ENCODE data around the gene S100PBP.

Gene S100PBP

GRCh38 chr1:32830092-32830852 is 12.8 kb downstream of the S100PBP start:
- DNase-seq: no peak

GRCh38 chr1:32831878-32832277 is 14.4 kb downstream of the S100PBP start:
- no peak for DNase-seq

- no peak for DNase-seq
Measured at GRCh38 chr1:32848354-32849063, 31.1 kb downstream of the S100PBP start.

- no peak for DNase-seq
Measured at GRCh38 chr1:32855861-32856617, 38.6 kb downstream of the S100PBP start.

DNA sequence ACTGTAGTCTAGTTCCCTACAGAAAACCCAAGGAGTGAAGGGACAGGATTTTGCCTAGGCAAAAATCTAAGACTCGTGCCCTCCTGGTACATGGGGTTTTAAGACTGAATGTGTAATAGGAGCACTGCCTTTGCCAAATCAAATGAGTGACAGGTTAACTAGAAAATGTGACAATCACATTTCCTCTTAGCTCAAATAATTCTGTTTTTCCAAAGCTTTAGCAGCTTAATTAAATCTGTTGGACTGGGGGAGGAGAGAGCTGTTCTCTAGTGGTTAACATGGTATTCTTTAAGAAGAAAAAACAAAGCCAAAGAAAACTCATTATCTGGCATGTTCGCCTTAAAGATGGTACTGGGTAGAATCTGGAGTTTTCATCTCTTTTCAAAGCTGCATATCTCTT is 40.7 kb downstream of the S100PBP start:
- DNase-seq: no peak

- no peak for DNase-seq
Measured at GRCh38 chr1:32858791-32859190, 41.3 kb downstream of the S100PBP start.

DNA sequence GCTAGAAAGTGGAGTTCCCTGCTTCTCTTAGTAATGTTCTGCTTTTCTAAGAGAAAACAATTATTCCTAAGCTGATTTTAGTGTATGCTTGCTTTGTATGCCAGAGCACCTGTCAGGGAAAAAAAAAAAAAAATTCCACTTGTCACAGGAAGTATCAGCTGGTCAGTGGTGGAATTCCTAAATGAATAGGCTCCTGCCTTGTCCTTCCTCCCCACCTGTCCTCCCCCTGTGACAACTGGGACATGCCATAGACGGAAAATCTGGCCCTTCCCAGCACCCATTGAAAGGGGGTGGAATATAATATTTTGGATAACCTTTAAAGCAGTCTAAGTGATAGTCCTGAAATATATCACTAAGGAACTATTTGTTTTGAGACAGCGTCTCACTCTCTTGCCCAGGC is 42.5 kb downstream of the S100PBP start:
- no peak for DNase-seq

- no peak for DNase-seq
Measured at GRCh38 chr1:32860566-32860965, 43.1 kb downstream of the S100PBP start.

DNA sequence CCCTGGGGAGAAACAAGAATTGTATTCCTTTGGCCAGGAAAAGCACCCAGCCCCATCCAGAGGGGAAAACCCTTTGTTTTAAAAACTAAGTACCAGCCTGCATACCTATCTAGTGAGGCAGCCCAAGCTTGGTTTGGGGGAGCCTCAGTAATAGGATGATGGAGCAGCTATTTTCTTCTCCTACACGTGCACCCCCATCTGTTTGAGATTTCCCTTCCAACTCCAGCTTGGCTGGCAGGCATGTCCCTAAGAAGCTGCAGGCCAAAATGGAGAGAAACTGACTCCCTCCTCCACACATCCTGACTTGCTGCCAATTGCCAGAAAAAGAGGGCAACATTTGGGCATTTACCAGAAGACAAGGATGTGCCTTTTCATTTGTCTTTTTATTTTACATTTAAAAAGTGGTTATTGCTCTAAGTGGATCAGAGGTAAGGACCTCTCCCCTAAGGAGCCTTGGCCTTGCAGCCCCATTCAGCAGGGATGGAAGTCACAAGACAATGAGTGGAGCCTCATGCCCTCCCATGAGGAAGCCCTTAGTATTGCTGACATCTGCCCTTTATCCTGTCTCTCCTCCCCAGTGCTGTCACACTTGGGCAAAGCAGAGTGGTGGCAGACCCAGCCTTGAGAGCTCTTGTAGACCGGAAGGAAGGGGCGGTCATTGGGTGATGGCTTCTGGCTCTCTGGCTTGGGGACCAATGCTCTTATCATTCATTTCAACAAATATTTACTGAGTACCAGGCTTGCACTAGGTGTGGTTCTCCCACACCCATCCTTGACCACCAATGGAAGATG is 44.6 kb downstream of the S100PBP start:
- no peak for DNase-seq

GRCh38 chr1:32863218-32863880 is 45.9 kb downstream of the S100PBP start:
- DNase-seq: no peak

DNA sequence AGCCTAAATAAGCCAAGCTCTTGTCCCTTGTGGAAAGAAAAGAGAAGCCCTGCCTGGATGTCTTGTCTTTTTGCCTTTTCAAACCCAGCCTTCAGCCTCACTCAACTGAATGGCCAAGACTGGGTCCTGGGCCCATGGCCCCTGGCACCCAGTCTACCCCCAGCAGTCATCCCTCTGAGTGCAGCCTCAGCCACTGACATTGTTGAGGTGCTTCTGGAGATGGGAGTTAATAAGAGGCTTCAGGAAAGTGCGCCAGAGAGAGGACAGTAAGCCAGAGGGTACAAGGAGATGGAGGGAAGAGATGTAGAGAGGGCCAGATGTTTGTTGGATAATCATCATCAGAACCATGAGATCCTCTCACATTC is 46.4 kb downstream of the S100PBP start:
- DNase-seq: no peak

- no peak for DNase-seq
Measured at GRCh38 chr1:32864375-32865019, 47.0 kb downstream of the S100PBP start.

- no peak for DNase-seq
Measured at GRCh38 chr1:32865639-32866405, 48.4 kb downstream of the S100PBP start.

DNA sequence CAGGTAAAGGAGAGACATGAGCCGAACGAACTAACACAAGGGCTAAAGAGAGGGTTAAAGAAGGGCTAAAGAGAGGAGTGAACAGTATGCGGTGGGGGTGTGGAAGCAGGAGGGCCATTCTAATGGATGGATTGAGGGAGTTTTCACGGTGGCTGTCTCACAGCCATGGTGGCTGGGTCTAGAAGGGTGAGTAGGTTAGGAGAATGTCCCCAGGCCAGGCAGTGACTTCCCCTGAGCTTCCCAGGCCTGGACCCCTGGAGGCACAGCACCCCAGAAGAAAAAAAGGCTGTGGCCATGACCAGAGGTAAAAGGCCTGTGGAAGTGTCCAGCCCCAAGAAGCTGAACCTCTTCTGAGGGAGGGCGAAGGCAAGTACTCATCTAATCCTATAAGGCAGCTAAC is 49.7 kb downstream of the S100PBP start:
- DNase-seq: no peak

DNA sequence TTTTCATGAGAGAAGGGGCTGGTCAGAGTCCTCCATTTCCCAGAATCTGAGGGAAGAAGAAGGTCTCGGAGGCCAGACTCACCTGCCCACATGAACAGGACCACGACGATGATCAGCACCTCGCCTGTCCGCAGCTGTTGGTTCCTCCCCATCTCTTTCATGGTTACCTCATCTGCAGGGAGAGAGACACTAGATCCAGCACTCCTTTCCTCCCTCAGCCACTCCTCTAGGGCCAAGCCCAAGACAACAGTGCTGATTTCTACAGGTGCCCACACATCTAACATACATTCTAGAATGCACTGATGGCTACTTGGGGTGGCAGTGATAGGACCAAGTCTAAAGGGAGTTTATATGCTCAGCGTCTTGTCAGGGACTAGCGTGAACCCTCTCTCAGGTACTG is 50.2 kb downstream of the S100PBP start:
- DNase-seq: no peak

DNA sequence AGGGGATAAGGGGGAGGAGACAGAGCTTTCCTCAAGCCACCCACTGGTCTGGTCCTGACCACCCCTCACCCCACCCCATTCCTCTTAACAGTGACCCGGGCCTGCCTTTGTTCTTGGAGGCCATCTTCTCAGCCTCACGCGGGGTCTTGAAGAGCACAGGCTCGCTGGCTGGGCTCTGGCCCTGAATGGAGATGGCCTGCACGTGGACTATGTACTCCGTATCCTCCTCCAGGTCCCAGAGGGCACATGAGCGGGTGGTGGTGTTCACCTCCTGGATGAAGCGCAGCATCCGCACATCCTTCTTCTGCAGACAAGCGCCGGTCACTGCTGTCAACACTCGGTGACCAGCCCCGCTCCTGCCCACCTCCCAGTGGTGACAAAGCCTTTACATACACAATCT is 50.6 kb downstream of the S100PBP start:
- no peak for DNase-seq

DNA sequence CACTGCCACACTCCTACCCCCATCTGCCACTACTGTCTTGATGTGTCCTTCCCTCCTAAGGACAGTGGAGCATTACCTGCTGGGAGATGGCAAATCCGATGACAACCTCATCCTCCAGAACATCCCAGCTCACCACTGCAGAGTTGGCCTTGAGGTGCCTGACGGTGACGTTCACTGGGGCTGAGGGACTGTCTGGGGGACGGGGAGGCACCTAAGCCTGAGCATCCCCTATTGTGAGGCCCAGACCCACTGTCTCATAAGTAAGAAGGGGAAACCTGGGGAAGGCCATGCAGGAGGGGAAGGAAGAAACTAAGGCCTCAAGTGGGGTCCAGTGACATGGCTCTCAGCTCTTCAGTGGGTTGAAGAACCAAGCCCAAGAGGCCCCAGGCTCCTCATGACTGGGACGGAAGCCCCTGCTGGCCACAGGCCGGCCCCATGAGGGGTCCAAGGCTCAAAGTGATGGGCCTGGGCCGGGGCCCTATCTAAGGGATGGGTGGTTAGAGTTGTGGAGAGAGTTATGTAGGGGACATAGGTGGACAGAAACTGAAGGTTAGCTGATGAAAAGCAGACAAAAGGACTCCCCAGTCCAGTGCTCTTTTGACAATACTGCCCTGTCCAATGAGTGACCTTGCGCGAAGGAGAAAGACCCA is 51.5 kb downstream of the S100PBP start:
- DNase-seq: no peak

- DNase-seq: no peak
Measured at GRCh38 chr1:32869923-32870614, 52.6 kb downstream of the S100PBP start.

GRCh38 chr1:32870615-32871363 is 53.3 kb downstream of the S100PBP start, which contains the start of gene FNDC5:
FNDC5 (minus strand) TSS chr1:32870912.
- no peak for DNase-seq
